IPS DF 4.7 (cell line): ENCODE measurements around the gene SLC15A5.

ENCODE experiments used
- DNase-seq: peaks from one replicate; pipeline ENCODE4 v3.0.0-alpha.2; 2013; ENCODE audit warnings: low spot score; ENCODE audit errors: extremely low read depth

Gene SLC15A5

DNA sequence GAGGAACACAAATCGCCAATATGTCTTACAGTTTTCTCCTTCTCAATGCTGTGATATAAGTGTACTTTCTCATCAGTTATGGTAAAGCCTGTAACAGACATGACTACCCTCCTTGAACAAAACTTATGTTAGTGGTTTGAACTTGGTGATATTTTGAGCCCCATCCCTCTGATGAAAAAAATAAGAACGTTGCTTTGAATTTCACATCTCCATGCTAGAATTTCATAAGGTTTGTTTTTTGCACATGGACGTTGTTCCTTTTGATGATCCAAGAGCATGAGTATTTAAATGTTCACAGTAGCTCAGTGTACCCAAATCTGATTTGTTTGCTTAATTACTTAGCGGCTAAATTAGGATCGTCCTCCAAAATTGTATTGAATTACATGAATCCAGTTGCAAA lies at the start of gene SLC15A5:
Gene SLC15A5, minus strand, starts transcription at position 101 of the 400 bp plus-strand sequence. Its CDS starts 0 bp downstream, at position 101.
- DNase-seq, result no peak

GRCh38 chr12:16325426-16325825 lies 47.9 kb upstream of the SLC15A5 start:
- DNase-seq, result no peak

- no peak for DNase-seq
Observed at GRCh38 chr12:16324772-16325171, 47.3 kb upstream of the SLC15A5 start.

DNA sequence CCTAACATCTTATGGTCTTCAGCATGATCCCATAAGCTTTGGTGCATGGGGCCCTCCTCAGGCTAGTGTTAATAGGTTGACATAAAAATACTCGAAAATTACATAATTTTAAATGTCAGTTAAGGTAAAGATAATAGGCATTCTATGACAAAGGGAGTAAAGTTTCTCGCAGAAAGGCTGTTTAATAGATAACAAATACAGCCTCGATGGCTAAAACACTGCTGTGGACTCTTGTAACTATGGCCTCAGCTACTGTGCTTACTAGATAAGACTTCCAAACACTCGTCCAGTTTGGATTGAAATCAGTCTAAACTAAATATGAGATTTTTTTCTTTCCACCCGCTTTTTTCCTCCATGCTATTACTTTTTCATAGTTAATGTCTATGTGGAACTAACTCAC lies 46.8 kb upstream of the SLC15A5 start:
- no peak for DNase-seq

GRCh38 chr12:16323638-16324037 lies 46.2 kb upstream of the SLC15A5 start:
- no peak for DNase-seq

DNA sequence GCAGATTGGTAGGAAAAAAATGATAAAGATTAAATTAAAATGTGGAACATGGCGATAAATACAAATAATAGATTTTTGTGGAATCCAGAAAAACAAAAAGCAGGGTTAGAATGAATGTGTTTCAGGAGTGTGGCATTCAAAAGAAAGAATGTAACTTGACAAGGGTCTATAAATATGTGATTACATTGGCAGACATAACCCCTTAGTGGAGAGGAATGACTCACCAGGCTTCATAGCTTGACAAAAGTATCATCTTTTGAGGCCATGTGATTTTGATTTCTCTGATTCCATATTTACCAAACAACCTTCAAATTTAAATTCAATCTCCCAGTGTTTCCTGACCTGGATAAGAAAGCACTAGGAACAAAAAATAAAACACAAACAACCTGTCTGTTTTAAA lies 45.5 kb upstream of the SLC15A5 start:
- DNase-seq, result no peak

DNA sequence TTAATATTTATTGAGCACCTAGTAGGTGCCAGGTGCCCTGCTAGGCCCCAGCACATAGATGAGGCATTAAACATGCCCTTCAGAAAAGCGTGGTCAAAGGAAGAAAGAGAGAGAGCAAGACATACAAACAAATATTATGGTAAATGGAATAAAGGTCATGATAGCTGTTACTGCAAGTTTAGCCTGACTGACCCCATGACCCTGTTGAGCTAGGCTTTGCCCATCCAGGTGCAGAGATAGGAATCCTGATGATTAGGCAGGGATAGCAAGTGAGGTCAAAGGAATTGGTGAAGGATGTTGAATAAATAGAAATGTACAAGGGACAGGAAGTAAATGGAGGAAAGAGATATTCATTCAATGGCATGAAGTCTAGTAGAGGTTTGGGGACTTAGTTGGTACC lies 33.4 kb upstream of the SLC15A5 start:
- no peak for DNase-seq

DNA sequence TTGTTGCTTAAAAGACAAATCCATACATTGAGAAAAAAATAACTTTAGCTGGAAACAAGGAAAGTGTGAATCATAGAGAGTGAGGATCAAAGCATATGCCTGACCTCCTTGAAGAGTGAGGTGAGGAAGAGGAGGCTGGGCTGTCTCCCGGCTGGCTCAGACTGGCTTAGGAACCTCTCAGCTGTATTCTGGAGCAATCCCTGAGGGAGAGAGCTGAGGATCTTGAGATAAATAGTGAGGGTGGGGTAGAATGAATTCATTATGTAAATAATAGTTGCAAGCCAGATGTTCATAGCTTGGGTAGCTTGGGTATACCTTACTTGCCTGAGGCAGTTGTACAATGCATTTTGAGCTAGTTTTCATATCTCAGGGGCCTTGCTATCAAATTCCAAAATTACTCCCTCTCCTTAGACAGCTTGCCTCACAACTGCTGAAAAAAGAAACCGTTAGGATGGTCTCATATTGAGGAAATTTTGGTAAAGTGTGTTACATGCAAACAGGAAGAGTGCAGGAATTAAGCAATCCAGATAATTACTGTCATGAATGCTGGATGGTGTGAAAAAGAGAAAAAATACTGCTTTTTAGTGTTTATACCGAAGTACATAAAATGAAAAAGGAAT lies 30.5 kb upstream of the SLC15A5 start:
- DNase-seq, result no peak

DNA sequence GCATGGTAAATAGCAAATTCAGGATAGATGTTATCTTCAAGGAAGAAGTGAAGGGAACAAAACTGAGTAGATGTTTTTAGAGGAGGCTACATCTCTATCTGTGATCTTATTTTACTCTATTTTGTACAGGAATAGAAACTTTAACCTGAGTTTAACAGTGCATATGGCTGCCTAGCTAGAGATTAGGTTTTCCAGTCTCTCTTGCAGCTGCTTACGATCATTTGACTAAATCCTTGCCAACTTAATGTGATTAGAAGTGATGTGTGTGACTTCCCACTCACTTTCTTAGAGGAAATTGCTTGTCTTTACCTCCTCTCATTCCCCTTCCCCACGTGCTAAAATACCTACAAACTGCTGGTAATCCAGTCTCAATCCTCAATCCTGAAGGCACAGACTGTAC lies 26.5 kb upstream of the SLC15A5 start:
- DNase-seq, result no peak

DNA sequence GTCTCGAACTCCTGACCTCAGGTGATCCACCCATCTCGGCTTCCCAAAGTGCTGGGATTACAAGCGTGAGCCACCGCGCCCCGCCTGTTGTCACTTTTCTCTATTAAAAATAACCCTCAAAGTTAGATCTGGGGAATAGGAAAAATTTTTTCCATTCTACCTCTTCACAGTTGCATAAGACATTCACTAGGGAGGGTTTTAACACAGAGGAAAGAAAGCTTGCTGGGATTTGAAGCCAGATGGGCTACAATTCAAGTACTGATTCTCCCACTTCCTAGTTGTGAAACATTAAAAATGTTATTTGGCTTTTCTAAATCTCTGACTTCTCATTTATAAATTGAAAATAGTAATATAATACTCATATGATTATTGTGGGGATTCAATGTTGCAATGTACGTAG lies 23.3 kb upstream of the SLC15A5 start:
- no peak for DNase-seq

DNA sequence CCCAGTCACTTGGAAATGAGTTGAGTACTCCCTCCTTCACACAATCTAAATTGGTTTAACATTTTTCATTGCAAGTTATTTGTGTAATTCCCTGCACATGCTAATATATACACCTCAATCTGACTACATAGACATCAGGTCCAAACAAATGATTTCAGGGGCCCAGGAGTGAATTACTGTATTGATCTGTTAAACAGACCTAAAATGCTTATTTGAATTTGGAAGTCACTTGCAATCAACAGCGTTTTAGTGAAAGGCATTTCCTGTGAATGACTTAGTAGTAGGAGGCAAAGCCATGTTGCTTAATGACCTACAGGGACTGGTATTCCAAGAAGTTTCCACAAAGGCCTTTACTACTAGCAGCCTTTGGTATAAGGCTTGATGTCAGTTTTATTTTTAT lies 22.6 kb upstream of the SLC15A5 start:
- DNase-seq, result no peak

DNA sequence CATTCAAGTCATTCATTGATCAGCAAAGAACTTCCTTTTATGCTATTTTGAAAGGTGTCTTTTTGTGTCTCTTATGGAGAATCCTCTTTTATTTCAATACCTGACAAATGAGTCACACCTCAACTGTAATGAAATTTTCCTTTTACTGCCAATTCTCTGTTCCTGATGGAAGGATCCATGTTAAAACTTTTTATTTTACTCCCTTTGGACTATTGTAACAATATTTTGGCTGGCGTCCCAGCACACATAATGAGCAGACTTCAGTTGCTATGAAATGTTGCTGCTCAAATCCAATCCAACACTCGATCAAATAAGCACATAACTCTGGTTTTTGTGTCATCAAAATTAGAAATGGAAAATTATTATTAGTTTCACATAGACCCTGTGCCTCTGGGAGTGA lies 21.9 kb upstream of the SLC15A5 start:
- no peak for DNase-seq

GRCh38 chr12:16297521-16297920 lies 20.0 kb upstream of the SLC15A5 start:
- DNase-seq, result no peak

DNA sequence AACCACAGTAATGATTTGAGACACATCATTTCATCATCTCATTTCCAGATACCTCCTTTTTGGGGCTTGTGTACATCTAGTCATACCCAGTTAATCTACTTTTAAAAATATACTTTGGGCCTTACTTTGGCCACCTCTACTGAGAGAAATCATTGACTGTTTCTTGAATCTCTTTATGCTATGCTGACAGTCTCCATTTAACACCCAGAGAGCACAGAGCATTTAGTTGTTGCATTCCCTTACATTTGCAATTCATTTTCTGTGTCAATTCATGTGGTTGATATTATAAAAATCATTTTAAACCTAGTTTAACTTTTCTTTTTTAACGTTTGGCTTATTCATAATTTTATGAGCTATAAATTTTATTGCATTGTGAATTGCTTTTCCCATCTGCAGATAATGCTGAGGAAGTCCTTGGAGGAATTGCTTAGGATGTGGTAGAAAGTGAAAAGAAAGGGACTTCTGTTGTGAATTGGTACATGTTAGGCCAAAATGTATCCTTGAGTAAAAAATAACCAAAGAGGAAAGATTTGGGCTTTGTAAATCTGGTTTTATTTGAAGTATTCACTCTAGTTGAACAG lies 17.0 kb upstream of the SLC15A5 start:
- no peak for DNase-seq

DNA sequence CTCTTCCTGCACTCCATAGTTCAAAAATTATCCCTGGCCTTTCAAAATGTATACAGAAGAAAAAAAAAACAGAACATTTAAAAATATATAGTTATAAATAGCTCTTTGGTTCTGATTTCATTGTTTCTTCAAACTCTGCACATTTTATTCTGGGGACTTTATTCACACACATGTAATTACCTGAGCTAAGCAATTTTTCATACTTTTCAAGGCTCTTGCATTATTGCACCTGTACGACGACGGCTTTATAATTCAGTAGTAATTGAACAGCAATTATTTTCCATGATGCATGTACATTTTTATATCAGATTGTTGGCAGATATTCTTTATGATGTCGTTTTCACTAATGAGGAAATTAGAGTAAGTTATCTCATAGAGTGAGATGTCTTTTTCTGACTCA lies 13.5 kb upstream of the SLC15A5 start:
- no peak for DNase-seq

GRCh38 chr12:16285586-16285985 lies 8.1 kb upstream of the SLC15A5 start:
- DNase-seq, result no peak

DNA sequence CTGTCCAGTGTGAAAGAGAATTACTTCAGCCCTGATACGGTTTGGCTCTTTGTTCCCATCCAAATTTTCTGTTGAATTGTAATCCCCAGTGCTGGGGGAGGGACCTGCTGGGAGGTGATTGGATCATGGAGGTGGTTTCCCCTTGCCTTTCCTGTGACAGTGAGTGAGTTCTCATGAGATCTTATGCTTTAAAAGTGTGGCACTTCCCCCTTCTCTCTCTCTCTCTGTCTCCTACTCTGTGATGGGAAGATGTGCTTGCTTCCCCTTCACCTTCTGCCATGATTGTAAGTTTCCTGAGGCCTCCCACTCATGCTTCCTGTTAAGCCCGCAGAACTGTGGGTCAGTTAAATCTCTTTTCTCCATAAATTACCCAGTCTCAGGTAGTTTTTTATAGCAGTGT lies 5.5 kb upstream of the SLC15A5 start:
- no peak for DNase-seq

DNA sequence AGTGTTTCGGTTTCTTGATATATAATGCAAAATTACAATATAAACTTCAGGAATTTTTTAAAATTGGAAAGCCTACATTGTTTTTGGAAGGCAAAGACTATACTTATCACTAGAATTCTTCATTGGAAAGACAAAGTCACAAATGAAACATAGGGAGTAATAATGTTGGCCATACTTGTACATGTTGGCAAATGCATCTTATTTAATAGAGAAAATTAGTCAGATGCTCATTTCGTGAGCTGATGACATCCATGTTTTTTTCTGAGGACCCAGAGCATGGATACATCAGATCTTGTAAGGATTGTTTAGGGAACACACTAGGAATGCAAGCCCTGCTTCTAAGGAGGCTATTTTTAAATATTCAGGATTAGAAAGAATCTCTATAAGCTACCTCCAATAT lies 4.6 kb upstream of the SLC15A5 start:
- no peak for DNase-seq

DNA sequence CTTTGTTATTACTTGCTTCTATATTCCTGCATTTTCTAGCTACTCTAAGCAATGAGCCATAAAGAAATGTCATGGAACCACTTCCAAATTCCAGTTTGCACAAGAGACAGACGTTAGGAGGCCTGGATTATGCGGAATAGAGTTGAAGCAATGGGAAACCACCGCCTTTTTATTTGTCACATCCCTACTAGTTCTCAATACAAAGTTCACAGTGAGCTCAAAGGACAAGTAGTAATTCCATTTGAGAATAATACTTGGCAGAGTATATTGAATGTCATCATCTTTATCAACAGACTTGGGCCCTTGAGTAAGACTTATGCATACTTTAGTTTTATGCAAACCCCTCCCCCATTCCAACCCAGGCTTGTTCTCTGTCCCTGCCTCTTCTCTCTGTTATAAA lies 3.7 kb upstream of the SLC15A5 start:
- DNase-seq, result no peak

DNA sequence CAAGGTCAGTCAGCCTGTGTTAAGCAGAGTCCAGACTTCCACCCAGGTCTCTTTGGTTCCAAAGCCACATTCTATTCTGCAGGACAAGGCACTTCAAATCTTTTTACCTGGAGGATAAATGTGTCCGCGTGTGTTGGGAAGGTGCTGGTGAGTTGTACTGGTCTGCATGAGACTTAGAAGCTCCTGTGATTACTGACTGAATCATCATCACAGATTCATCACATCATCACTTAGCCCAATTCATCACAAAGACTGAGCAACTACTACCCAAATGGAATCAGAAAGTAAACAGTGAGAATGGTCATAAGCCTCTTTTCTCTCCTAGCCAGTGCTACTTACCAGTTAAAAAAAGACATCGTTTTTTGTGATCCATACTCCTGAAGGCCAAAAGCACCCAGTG lies 5.3 kb downstream of the SLC15A5 start:
- no peak for DNase-seq

DNA sequence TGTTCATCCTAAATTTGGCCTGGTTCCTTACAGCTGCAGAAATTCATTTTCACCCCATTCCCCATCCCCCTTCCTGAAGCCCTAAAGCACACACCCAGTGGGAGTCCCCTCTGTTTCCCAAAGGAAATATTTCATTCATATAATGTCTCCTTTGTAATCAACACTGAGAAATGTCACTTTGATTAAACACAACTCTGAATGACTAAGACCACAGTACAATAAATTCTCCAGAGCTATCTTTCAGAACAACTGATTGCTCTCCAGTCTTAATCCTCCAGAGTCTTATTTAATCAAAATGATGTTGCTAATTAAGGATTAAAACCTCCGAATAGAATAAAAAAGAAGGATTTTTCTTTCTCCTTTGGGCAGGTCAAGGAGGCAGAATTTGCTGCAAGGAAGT lies 6.4 kb downstream of the SLC15A5 start:
- DNase-seq, result no peak

GRCh38 chr12:16269946-16270345 lies 7.5 kb downstream of the SLC15A5 start:
- DNase-seq, result no peak

GRCh38 chr12:16266085-16266484 lies 11.4 kb downstream of the SLC15A5 start:
- no peak for DNase-seq
